Tibial artery (tissue), 4 donors: ENCODE results near the gene TBC1D9B.

ENCODE experiments used
- DNase-seq, 2 donors: peaks; one replicate each; pipeline ENCODE4 v3.0.0-alpha.2; 2019
- H3K27ac ChIP-seq, 2 donors: fragments of 200-600 bp; sonication (generic) in 1 of 2; 1 replicate in 1 of 2; 2 replicates in 1 of 2; pipeline ENCODE4 v1.5.1; 2018 to 2019; ENCODE audit warnings: mild to moderate bottlenecking in 1 of 2
- H3K27me3 ChIP-seq, 2 donors: fragments of 200-600 bp; sonication (generic) in 1 of 2; one replicate each; pipeline versions ENCODE4 v1.5.1 to v1.6.0; 2016 to 2019
- H3K36me3 ChIP-seq, 3 donors: fragments of 200-600 bp; sonication (generic) in 2 of 3; one replicate each; pipeline ENCODE4 v1.5.1; 2016 to 2019; ENCODE audit warnings: mild to moderate bottlenecking in 2 of 3
- H3K4me1 ChIP-seq, 4 donors: fragments of 200-600 bp; sonication (generic) in 2 of 4; 1 replicate in 3 of 4; 2 replicates in 1 of 4; pipeline ENCODE4 v1.5.1; 2016 to 2019
- H3K4me3 ChIP-seq, 2 donors: fragments of 200-600 bp; sonication (generic) in 1 of 2; 1 replicate in 1 of 2; 2 replicates in 1 of 2; pipeline ENCODE4 v1.5.1; 2018 to 2019; ENCODE audit warnings: mild to moderate bottlenecking in 2 of 2
- H3K9me3 ChIP-seq, 3 donors: fragments of 200-600 bp; sonication (generic) in 1 of 3; one replicate each; pipeline ENCODE4 v1.5.1; 2016 to 2019
- CTCF ChIP-seq, 2 experiments: fragments of 200-600 bp in 1 of 2; fragments of 450-650 bp in 1 of 2; IDR thresholded peaks; one replicate each; pipeline ENCODE4 v1.5.1; 2017 to 2019; ENCODE audit warnings: antibody characterized with exemption in 2 of 2, mild to moderate bottlenecking in 1 of 2, moderate library complexity in 1 of 2
- intact Hi-C: fragments of 100-400 bp; cut with DNase I; formaldehyde crosslinking; loops from one replicate; pipeline ENCODE4 v1.15.0; 2023; ENCODE audit warnings: low total_unique reads

TBC1D9B gene

DNA sequence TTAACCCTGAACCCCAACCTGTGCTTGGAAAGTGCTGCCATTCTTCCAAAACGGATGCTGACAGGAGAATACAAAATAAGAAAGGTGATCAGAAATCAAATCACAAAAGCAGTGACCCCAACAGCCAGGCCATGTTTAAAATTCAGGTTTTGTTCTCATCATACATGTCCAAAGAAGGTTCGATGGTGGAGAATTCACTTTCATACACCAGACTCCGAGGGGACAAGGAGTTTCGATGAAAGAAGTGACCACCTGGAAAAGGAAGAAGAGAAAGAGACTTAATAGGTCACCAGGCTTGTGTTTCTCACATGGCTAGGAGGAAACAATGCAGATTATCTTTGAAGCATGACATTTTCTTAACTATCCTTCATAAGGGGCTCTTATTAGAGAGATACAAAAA lies 12.5 kb upstream of the TBC1D9B start:
- H3K4me3 ChIP-seq: no peak overlapping the region
- H3K27ac ChIP-seq: no peak overlapping the region
- no peak for TF ChIP-seq CTCF (IDR thresholded peaks at IDR 0.05)
- intact Hi-C loops: no loop called here
- no peaks in the 10 kb centered on the region for H3K36me3 ChIP-seq
- H3K27me3 ChIP-seq: no peaks in the 10 kb centered on the region
- H3K9me3 ChIP-seq: no peaks in the 10 kb centered on the region
- no peak for DNase-seq
- H3K4me1 ChIP-seq: no peaks in the 10 kb centered on the region

DNA sequence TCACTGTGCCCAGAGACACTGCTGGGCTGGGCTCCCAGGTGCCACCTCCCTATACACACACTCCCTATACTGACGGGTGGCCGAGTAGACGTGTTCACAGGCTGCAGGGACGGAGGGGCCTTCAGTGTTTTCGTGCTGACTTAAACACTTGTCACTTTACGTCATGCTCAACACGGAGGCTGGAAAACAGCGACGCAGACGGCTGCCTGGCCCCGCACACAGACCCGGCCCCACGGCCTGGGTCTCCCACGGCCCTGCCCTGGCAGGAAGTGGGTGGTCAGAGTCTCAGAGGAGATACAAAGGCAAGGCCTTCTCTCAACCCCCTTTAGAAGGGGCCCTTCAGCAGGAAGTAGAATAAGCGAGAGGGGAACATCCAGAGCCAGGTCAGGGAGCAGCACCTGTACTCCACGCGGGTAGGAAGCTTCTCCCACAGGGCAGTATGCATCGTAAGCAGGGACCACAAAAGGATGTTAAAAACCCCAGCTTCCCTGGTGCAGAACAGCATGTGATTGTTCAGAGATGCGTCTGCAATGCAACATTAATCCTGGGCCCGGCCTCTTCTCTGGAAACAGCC lies 11.9 kb upstream of the TBC1D9B start:
- TF ChIP-seq CTCF (IDR thresholded peaks at IDR 0.05): no peak
- no peaks in the 10 kb centered on the region for H3K9me3 ChIP-seq
- H3K27ac ChIP-seq: no peak overlapping the region
- DNase-seq: no peak
- no peaks in the 10 kb centered on the region for H3K4me1 ChIP-seq
- no peak overlapping the region for H3K4me3 ChIP-seq
- intact Hi-C loops: no loop called here
- H3K27me3 ChIP-seq: no peaks in the 10 kb centered on the region
- no peaks in the 10 kb centered on the region for H3K36me3 ChIP-seq

GRCh38 chr5:179918742-179919486 lies 11.2 kb upstream of the TBC1D9B start:
- H3K27me3 ChIP-seq: no peaks in the 10 kb centered on the region
- peaks cover 0 to 2% (median 0%) of the 10 kb centered on the region in 4 donors for H3K4me1 ChIP-seq
- no peak for TF ChIP-seq CTCF (IDR thresholded peaks at IDR 0.05)
- H3K4me3 ChIP-seq: no peak overlapping the region
- H3K27ac ChIP-seq: no peak overlapping the region
- DNase-seq: no peak
- no peaks in the 10 kb centered on the region for H3K36me3 ChIP-seq
- intact Hi-C loops: no loop called here
- H3K9me3 ChIP-seq: no peaks in the 10 kb centered on the region

DNA sequence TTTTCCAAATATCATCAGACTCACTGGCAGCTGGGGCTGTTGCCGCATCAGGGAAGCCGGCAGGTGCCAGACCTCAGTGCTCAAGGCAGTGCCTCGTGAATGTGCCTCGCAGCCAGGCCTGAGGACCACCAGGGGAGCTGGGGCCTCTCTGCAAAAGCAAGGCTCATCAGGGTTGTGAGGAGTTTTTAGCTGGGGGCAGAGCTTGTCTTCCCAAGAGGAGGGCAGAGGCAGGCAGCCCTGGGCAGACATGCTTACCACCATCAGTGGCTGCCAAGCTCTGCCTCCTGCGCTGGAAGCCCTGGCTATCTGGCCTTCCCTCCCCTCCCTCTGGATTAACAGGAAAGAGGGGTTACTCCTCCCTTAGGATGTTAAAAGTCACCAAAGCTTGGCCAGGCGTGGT lies 8.8 kb upstream of the TBC1D9B start:
- H3K4me1 ChIP-seq: peaks cover 0 to 7% (median 0%) of the 10 kb centered on the region in 4 donors
- no peaks in the 10 kb centered on the region for H3K36me3 ChIP-seq
- no peaks in the 10 kb centered on the region for H3K27me3 ChIP-seq
- H3K27ac ChIP-seq: no peak overlapping the region
- intact Hi-C loops: no loop called here
- DNase-seq: no peak
- H3K9me3 ChIP-seq: no peaks in the 10 kb centered on the region
- H3K4me3 ChIP-seq: no peak overlapping the region
- no peak for TF ChIP-seq CTCF (IDR thresholded peaks at IDR 0.05)

DNA sequence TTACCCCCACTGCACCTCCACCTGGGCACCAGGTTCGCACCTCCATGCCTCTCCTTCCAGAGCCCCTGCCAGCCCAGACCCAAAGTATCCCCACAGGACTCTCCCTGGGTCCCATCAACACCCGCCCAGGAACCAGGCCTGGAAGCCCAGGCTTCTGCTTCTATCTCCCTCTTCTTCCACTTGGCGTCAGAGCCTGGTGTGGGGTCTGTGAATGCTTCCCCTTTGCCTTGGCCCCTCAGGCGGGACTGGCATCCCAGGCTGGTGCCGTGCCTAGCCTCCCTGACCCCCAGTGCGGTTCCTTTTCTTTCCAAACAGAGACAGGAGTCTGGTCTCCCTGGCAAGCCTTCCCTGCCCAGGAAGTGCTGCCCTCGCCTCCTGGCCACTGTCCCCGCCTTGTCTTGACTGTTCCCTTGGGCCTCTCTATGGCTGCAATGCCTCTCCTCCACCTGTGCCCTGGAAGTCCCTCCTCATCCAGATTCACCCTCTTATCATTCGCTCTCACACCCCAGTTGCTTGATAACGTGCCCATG lies 7.8 kb upstream of the TBC1D9B start:
- no peaks in the 10 kb centered on the region for H3K9me3 ChIP-seq
- DNase-seq: no peak
- no peak overlapping the region for H3K4me3 ChIP-seq
- intact Hi-C loops: no loop called here
- H3K27ac ChIP-seq: no peak overlapping the region
- no peak for TF ChIP-seq CTCF (IDR thresholded peaks at IDR 0.05)
- no peaks in the 10 kb centered on the region for H3K36me3 ChIP-seq
- no peaks in the 10 kb centered on the region for H3K27me3 ChIP-seq
- peaks cover 0 to 7% (median 0%) of the 10 kb centered on the region in 4 donors for H3K4me1 ChIP-seq
